Ishikawa (cell line): Measurements from ENCODE around the gene MCF2L.

Source experiments
- CEBPB ChIP-seq: IDR thresholded peaks from 2 replicates; pipeline ENCODE4 v1.6.1; 2012
- CREB1 ChIP-seq: IDR thresholded peaks from 2 replicates; pipeline ENCODE4 v1.6.1; 2012; ENCODE audit warnings: low read depth
- EGR1 ChIP-seq: IDR thresholded peaks from 2 replicates; pipeline ENCODE4 v1.6.1; 2012
- EP300 ChIP-seq: IDR thresholded peaks from 2 replicates; pipeline ENCODE4 v1.6.1; 2012; ENCODE audit warnings: borderline replicate concordance
- FOXM1 ChIP-seq: IDR thresholded peaks from 2 replicates; pipeline ENCODE4 v1.6.1; 2012; ENCODE audit warnings: low read depth, borderline replicate concordance
- NFIC ChIP-seq: IDR thresholded peaks from 2 replicates; pipeline ENCODE4 v1.6.1; 2012
- RAD21 ChIP-seq: IDR thresholded peaks from 2 replicates; pipeline ENCODE4 v1.6.1; 2012; ENCODE audit warnings: low read depth
- TAF1 ChIP-seq: IDR thresholded peaks from 2 replicates; pipeline ENCODE4 v1.6.1; 2012; ENCODE audit warnings: low read depth, mild to moderate bottlenecking
- TCF12 ChIP-seq: IDR thresholded peaks from 2 replicates; pipeline ENCODE4 v1.6.1; 2012; ENCODE audit warnings: low read depth
- TEAD4 ChIP-seq: IDR thresholded peaks from 2 replicates; pipeline ENCODE4 v1.6.1; 2012
- YY1 ChIP-seq: IDR thresholded peaks from 2 replicates; pipeline ENCODE4 v1.6.1; 2012; ENCODE audit warnings: low read depth
- ZBTB7A ChIP-seq: IDR thresholded peaks from 2 replicates; pipeline ENCODE4 v1.6.1; 2012; ENCODE audit warnings: low read depth
- TF ChIP-seq, protein P1 (sequence below): IDR thresholded peaks from 2 replicates; pipeline ENCODE4 v1.6.1; 2012
- TF ChIP-seq, protein P2 (sequence below): IDR thresholded peaks from 2 replicates; pipeline ENCODE4 v1.6.1; 2012
- TF ChIP-seq, protein P3 (sequence below): IDR thresholded peaks from 2 replicates; pipeline ENCODE4 v1.6.1; 2012; ENCODE audit warnings: low read depth, mild to moderate bottlenecking

Gene MCF2L

DNA sequence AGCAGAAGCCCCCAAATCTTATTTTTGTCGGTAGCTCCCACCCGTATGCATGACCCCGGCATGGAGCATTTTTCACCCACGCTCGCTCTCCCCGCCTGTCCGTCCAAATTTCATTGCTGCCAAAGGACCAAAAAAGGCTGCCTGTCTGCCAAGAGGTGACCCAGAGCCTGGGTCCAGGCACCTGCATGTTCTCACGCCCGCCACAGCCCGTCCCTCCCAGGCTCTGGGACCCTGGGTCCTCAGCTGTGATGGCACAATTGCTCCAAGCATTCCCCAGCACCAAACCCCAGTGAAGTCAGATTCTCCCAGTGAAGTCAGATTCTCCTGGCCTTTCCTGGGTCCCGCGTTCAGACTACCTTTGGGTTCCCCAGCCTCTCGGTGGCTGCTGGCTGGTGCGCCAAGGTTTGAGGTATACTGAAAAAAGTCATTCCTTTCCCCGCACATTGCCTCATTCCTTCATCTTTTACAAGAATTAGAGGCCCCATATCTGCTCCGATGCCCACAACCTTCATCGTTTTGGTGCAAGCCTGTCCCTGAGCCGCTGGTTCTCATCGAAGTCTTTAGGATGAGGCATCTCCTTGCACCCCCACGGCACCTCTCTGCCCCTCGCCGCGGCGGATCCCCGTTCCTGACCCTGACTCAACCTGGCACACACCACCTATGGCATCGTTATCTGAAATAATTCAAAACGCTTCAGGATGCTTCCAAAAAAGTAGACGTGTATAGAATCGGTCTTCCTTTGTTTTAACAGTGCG, 77.3 kb downstream of the MCF2L start:
- TF ChIP-seq, protein P1, sequence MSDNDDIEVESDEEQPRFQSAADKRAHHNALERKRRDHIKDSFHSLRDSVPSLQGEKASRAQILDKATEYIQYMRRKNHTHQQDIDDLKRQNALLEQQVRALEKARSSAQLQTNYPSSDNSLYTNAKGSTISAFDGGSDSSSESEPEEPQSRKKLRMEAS: no peak
- TF ChIP-seq CEBPB (no peak), NFIC (no peak), EGR1 (no peak), TCF12 (no peak), YY1 (no peak), EP300 (no peak), CREB1 (no peak), TEAD4 (no peak), FOXM1 (no peak), ZBTB7A (no peak), TAF1 (no peak), RAD21 (no peak)
- TF ChIP-seq, protein P2, sequence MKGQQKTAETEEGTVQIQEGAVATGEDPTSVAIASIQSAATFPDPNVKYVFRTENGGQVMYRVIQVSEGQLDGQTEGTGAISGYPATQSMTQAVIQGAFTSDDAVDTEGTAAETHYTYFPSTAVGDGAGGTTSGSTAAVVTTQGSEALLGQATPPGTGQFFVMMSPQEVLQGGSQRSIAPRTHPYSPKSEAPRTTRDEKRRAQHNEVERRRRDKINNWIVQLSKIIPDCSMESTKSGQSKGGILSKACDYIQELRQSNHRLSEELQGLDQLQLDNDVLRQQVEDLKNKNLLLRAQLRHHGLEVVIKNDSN: no peak
- TF ChIP-seq, protein P3, sequence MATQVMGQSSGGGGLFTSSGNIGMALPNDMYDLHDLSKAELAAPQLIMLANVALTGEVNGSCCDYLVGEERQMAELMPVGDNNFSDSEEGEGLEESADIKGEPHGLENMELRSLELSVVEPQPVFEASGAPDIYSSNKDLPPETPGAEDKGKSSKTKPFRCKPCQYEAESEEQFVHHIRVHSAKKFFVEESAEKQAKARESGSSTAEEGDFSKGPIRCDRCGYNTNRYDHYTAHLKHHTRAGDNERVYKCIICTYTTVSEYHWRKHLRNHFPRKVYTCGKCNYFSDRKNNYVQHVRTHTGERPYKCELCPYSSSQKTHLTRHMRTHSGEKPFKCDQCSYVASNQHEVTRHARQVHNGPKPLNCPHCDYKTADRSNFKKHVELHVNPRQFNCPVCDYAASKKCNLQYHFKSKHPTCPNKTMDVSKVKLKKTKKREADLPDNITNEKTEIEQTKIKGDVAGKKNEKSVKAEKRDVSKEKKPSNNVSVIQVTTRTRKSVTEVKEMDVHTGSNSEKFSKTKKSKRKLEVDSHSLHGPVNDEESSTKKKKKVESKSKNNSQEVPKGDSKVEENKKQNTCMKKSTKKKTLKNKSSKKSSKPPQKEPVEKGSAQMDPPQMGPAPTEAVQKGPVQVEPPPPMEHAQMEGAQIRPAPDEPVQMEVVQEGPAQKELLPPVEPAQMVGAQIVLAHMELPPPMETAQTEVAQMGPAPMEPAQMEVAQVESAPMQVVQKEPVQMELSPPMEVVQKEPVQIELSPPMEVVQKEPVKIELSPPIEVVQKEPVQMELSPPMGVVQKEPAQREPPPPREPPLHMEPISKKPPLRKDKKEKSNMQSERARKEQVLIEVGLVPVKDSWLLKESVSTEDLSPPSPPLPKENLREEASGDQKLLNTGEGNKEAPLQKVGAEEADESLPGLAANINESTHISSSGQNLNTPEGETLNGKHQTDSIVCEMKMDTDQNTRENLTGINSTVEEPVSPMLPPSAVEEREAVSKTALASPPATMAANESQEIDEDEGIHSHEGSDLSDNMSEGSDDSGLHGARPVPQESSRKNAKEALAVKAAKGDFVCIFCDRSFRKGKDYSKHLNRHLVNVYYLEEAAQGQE: no peak

DNA sequence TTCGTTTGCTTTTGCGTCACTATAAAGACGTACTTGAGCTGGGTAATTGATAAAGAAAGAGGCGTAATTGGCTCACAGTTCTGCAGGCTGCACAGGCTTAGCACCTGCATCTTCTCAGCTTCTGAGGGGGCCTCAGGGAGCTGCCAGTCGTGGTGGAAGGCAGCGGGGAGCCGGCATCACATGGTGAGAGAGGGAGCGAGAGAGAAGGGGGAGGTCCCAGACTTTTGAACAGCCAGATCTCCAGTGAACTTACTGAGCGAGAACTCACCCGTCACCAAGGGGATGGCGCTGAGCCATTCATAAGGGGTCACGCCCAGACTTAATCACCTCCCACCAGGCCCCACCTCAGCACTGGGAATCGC, 77.8 kb downstream of the MCF2L start:
- TF ChIP-seq YY1 (no peak), FOXM1 (no peak), TEAD4 (no peak), CREB1 (no peak), EGR1 (no peak), ZBTB7A (no peak), CEBPB (no peak), RAD21 (no peak), TAF1 (no peak), TCF12 (no peak), EP300 (no peak), NFIC (no peak)
- TF ChIP-seq, protein P3: no peak
- TF ChIP-seq, protein P2: no peak
- TF ChIP-seq, protein P1: no peak

DNA sequence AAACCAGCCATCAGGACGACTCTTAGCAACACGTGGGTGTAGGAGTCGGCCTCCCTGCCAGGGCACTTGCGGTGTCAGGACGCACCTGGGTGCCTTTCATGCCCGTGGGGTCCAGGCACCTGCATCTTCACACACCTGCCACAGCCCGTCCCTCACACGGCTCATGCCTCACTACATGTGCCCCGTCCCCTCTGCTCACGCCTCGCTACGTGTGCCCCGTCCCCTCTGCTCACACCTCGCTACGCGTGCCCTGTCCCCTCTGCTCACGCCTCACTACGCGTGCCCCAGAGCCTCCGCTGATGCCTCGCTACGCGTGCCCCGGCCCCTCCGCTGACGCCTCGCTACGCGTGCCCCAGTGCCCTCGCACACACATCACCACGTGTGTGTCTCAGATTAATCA, 78.6 kb downstream of the MCF2L start:
- TF ChIP-seq YY1: no peak
- TF ChIP-seq, protein P3: no peak
- TF ChIP-seq TEAD4: no peak
- no peak for TF ChIP-seq CEBPB
- TF ChIP-seq, protein P1: no peak
- TF ChIP-seq NFIC: no peak

DNA sequence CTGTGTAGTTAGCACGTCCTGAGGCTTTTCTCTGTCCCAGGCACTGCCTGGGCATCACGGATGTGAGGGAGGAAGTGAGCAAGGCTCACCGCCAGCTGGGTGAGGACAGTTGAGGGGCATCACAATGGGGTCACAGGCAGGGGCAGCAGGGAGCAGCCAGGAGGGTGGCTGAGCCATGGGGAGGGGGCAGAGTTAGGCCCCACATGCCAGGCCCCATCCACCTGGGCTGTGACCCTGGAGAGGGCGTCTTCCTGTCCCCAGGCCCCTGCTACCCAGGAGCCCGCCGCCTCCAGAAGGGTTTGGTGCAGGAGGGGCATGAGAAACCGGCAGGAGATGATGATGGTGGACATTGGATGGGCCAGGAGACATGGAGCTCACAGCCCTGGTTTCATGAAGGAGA, 79.8 kb downstream of the MCF2L start:
- no peak for TF ChIP-seq RAD21
- TF ChIP-seq TCF12: no peak
- TF ChIP-seq, protein P3: no peak
- no peak for TF ChIP-seq TAF1
- TF ChIP-seq CREB1: no peak
- TF ChIP-seq, protein P1: no peak
- TF ChIP-seq YY1: no peak
- TF ChIP-seq CEBPB: no peak
- TF ChIP-seq EGR1: no peak
- TF ChIP-seq NFIC: no peak
- TF ChIP-seq, protein P2: no peak
- TF ChIP-seq FOXM1: no peak
- no peak for TF ChIP-seq TEAD4
- no peak for TF ChIP-seq ZBTB7A
- no peak for TF ChIP-seq EP300
